AG04449 (cell line): ENCODE data around the gene TMEM255B.

ENCODE experiments used
- CTCF ChIA-PET: fragments of 350-600 bp; formaldehyde crosslinking; extraction: SDS; loops from one replicate; lab custom pipeline; 2021; ENCODE audit warnings: antibody characterized with exemption; lab: Yijun Ruan, JAX
- POLR2A ChIA-PET: fragments of 400-600, 350-600 bp; formaldehyde crosslinking; extraction: SDS; loops from one replicate; lab custom pipeline; 2020; ENCODE audit warnings: antibody characterized with exemption, inconsistent platforms; lab: Yijun Ruan, JAX
- DNase-seq: peaks from one replicate; pipeline ENCODE4 v3.0.0-alpha.2; 2010; ENCODE audit warnings: low read depth, low spot score
- H3K4me3 ChIP-seq: 2 replicates; pipeline ENCODE4 v1.5.1; 2011; ENCODE audit warnings: low read depth, mild to moderate bottlenecking, control low read depth, low read length
- TF ChIP-seq, protein P1 (sequence below): IDR thresholded peaks from one replicate; pipeline ENCODE4 v1.5.1; 2011; ENCODE audit warnings: mild to moderate bottlenecking, moderate library complexity, low read length, control low read depth, inconsistent platforms; ENCODE audit not compliant: insufficient read depth; ENCODE audit errors: missing control alignments

Gene TMEM255B

DNA sequence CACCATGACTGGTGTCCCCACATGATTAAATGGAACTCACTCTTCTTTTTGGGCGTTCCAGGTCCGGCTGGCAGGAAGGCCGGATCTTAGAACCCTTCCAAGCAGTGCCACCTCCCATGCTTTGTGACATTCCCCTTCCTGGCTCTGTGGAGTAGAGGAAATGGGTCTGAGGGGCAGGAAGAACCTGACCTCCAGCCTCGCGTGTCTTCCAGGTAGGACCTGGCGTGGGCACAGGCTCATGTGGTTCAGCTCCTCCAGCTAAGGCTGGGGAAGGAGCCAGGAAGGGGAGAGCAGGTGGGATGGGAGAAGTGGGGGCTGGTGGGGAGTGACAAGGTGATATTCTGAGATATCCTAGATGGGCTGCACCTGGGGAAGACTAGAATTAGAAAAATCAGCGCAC, 2.1 kb downstream of the TMEM255B start:
- POLR2A ChIA-PET, result no interaction called here
- DNase-seq, result no peak
- TF ChIP-seq, protein P1, sequence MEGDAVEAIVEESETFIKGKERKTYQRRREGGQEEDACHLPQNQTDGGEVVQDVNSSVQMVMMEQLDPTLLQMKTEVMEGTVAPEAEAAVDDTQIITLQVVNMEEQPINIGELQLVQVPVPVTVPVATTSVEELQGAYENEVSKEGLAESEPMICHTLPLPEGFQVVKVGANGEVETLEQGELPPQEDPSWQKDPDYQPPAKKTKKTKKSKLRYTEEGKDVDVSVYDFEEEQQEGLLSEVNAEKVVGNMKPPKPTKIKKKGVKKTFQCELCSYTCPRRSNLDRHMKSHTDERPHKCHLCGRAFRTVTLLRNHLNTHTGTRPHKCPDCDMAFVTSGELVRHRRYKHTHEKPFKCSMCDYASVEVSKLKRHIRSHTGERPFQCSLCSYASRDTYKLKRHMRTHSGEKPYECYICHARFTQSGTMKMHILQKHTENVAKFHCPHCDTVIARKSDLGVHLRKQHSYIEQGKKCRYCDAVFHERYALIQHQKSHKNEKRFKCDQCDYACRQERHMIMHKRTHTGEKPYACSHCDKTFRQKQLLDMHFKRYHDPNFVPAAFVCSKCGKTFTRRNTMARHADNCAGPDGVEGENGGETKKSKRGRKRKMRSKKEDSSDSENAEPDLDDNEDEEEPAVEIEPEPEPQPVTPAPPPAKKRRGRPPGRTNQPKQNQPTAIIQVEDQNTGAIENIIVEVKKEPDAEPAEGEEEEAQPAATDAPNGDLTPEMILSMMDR, result no peak

DNA sequence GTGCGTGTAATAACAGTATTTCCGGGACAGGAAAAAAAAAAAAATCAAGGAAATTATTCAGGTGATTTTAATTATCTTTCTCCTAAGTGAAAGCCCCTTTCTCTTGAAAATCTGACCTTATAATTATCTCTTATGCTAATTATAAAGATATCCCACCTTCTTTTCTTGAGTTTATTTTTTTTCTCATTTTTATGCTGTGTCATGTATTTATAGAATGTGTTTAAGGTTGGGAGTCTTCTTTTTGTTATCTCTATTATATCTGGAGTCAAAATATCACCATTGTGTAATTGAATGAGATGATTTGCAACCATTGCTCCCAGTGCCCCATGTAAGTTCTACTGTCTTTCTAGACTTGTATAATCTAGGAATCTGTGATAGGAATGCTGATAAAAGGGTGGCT, 3.0 kb downstream of the TMEM255B start:
- ChIA-PET POLR2A (no interaction called here), CTCF (no interaction called here)
- no peak for DNase-seq
- TF ChIP-seq, protein P1, result no peak
- H3K4me3 ChIP-seq, result no peak overlapping the region

More for the DNA sequence above, 2.1 kb downstream of the TMEM255B start:
- no peak overlapping the region for H3K4me3 ChIP-seq
- CTCF ChIA-PET, result no interaction called here

DNA sequence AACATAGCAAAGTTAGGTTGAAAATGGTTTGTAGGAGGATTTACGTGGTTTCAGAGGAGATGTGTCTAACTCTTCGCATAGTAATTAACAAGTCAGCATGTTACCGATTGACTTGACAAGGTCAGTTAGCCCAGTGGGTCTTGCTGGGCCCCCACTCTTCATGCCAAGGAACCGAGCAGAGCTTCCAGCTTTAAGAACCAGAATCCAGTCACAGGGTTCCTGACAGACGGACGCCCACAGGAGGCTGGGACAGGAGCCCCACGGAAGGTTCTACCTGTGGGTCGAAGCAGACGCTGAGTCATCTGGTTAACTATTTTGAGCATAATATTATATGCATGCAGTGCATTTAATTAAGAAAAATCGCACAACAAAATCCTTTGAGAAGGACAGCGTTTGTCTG, 3.5 kb downstream of the TMEM255B start:
- ChIA-PET POLR2A (no interaction called here), CTCF (no interaction called here)
- TF ChIP-seq, protein P1, result no peak
- no peak overlapping the region for H3K4me3 ChIP-seq
- no peak for DNase-seq

DNA sequence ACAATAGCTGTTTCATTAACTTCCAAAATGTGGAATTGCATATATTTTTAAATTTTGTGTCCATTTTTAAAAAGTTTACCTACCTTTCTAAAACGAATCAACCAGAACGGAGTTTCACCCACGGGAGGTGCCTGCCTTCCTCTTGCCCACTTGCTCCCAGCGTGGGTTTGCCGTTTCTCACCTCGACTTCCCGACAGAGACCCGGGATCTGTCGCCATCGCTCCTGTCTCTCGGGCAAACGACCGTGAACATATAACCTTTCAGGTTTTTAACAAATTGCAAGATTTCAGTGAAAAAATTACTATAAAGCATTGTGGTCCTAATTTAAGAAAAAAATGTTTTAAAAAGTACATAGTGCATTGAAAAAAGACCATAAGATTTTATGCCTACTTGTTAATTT, 4.2 kb downstream of the TMEM255B start:
- CTCF ChIA-PET, result no interaction called here
- TF ChIP-seq, protein P1, result no peak
- DNase-seq, result no peak
- POLR2A ChIA-PET, result no interaction called here
- H3K4me3 ChIP-seq, result no peak overlapping the region

DNA sequence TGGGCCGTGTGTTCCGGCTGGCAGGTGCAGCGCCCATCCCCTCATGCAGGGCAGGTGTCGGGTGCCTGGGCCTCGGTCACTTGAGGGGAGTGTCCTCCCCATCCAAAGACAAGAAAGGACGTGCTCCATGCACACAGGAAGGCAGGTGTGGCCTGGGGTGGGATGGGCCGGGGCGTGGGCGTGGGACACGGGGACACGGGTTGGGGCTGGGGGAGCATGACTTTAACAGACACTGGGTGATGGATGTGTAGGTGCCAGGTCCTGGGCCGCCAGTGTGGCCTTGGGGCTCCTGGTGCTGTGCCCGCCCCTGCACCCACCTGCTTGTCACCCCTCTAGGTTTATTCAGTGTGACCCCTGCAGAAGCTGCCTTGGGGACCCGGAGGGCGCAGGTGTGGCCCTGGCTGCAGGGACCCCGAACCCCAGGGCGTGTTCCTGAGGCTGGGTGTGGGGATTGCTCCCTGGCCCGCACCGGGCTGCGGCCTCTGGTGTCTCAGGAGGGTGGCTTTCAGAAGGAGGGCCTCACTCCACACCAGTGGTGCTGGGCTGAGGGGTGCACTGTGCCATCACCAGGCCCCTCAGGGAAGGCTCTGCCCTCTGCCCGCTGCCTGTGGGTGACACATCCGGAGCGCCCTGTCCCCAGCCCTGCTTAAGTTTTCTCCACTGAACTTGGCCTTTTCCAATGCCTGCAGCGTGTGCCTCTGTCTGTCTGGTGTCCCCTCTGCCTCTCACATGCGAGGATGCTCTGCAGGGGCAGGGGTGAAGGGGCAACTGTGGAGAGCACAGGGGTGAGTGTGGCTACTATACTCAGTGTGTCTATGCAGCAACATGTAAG, 5.2 kb downstream of the TMEM255B start:
- no peak overlapping the region for H3K4me3 ChIP-seq
- CTCF ChIA-PET, result no interaction called here
- DNase-seq, result no peak
- TF ChIP-seq, protein P1, result no peak
- POLR2A ChIA-PET, result no interaction called here

GRCh38 chr13:113764793-113765563, 6.0 kb downstream of the TMEM255B start:
- ChIA-PET POLR2A (no interaction called here), CTCF (no interaction called here)
- H3K4me3 ChIP-seq, result no peak overlapping the region
- TF ChIP-seq, protein P1, result no peak
- DNase-seq, result no peak
